IMR-90 (cell line): Measurements from ENCODE around the gene PSMD11. TPM values are rescaled to one million over a fixed set of nuclear protein-coding genes. Genes with fewer than 3 reads are reported as not detected.
A peak's percentile ranks its signal among the peaks of the same experiment; 100 is the strongest.

ENCODE experiments used
- ATAC-seq: fragments of 200-7000 bp; cut with Tn5 transposase; 2 replicates; pipeline ENCODE4 v1.9.1; 2020; ENCODE audit warnings: low read depth, mild to moderate bottlenecking, moderate library complexity
- BruUV-seq: library from RNA; stranded (reverse); fragments of 400-500 nt; replicated peaks from 2 replicates; lab custom pipeline; 2021; lab: Mats Ljungman, UMichigan
- CTCF ChIA-PET: fragments of 300-600 bp; formaldehyde crosslinking; extraction: SDS; loops from one replicate; lab custom pipeline; 2021; ENCODE audit warnings: antibody characterized with exemption; lab: Yijun Ruan, JAX
- POLR2A ChIA-PET: fragments of 300-600 bp; sonication (Branson Sonifier 250); formaldehyde crosslinking; loops from one replicate; lab custom pipeline; 2022; ENCODE audit warnings: antibody characterized with exemption; ENCODE audit not compliant: unreplicated experiment; lab: Charles Lee
- DNase-seq: peaks from one replicate; pipeline ENCODE4 v3.0.0; 2013
- H2AFZ ChIP-seq: replicated peaks from 2 replicates; pipeline ENCODE3; 2013; ENCODE audit warnings: low read length, mild to moderate bottlenecking; ENCODE audit not compliant: poor library complexity
- H2AK5ac ChIP-seq: 2 replicates; pipeline ENCODE4 v1.6.1; 2013; ENCODE audit warnings: low read depth, low read length, inconsistent platforms
- H2AK9ac ChIP-seq: replicated peaks from 2 replicates; pipeline ENCODE3; 2013; ENCODE audit warnings: mild to moderate bottlenecking, low read depth, low read length, moderate library complexity; ENCODE audit not compliant: poor library complexity
- H2BK120ac ChIP-seq: 2 replicates; pipeline ENCODE4 v1.6.1; 2013; ENCODE audit warnings: low read depth, low read length, inconsistent platforms
- H2BK15ac ChIP-seq: 3 replicates; pipeline ENCODE4 v1.6.1; 2013; ENCODE audit warnings: low read depth, low read length, inconsistent platforms
- H2BK20ac ChIP-seq: 2 replicates; pipeline ENCODE4 v1.6.1; 2013; ENCODE audit warnings: low read depth, mild to moderate bottlenecking, inconsistent platforms, low read length, moderate library complexity
- H2BK5ac ChIP-seq: 2 replicates; pipeline ENCODE4 v1.6.1; 2013; ENCODE audit warnings: mild to moderate bottlenecking, low read depth, low read length, inconsistent platforms; ENCODE audit not compliant: poor library complexity, severe bottlenecking
- H3K14ac ChIP-seq: replicated peaks from 2 replicates; pipeline ENCODE4 v1.6.1; 2013; ENCODE audit warnings: low read depth, low read length, inconsistent platforms
- H3K18ac ChIP-seq: 2 replicates; pipeline ENCODE4 v1.6.1; 2013; ENCODE audit warnings: low read depth, low read length, control low read depth
- H3K23ac ChIP-seq: 2 replicates; pipeline ENCODE4 v1.6.1; 2013; ENCODE audit warnings: low read depth, low read length, inconsistent platforms
- H3K27ac ChIP-seq: 2 replicates; pipeline ENCODE4 v1.5.1; 2013; ENCODE audit warnings: mild to moderate bottlenecking, control low read depth, low read length; ENCODE audit not compliant: insufficient read depth
- H3K27me3 ChIP-seq: 2 replicates; pipeline ENCODE4 v1.6.1; 2013; ENCODE audit warnings: low read length; ENCODE audit not compliant: control insufficient read depth, insufficient read depth
- H3K36me3 ChIP-seq: 2 replicates; pipeline ENCODE4 v1.6.1; 2013; ENCODE audit warnings: low read length, mixed read lengths; ENCODE audit not compliant: control insufficient read depth, insufficient read depth
- H3K4ac ChIP-seq: 2 replicates; pipeline ENCODE4 v1.6.1; 2013; ENCODE audit warnings: low read depth, low read length, inconsistent platforms
- H3K4me1 ChIP-seq: 2 replicates; pipeline ENCODE4 v1.6.1; 2013; ENCODE audit warnings: low read length, mixed read lengths; ENCODE audit not compliant: control insufficient read depth, insufficient read depth
- H3K4me2 ChIP-seq: 2 replicates; pipeline ENCODE4 v1.6.1; 2013; ENCODE audit warnings: low read depth, mild to moderate bottlenecking, control low read depth, low read length, moderate library complexity
- H3K4me3 ChIP-seq: 2 replicates; pipeline ENCODE4 v1.5.1; 2013; ENCODE audit warnings: low read depth, mild to moderate bottlenecking, control low read depth, low read length, moderate library complexity; ENCODE audit not compliant: insufficient read depth
- H3K56ac ChIP-seq: 2 replicates; pipeline ENCODE4 v1.6.1; 2013; ENCODE audit warnings: low read length, inconsistent platforms; ENCODE audit not compliant: insufficient read depth; ENCODE audit errors: extremely low read depth
- H3K79me1 ChIP-seq, 2 experiments: 2 replicates each; pipeline ENCODE4 v1.6.1; 2013; ENCODE audit warnings: low read length in 2 of 2, inconsistent platforms in 1 of 2, low read depth in 1 of 2
- H3K9ac ChIP-seq: 2 replicates; pipeline ENCODE4 v1.6.1; 2013; ENCODE audit warnings: low read depth, low read length, control low read depth
- H3K9me1 ChIP-seq: 2 replicates; pipeline ENCODE4 v1.6.1; 2013; ENCODE audit warnings: low read length, inconsistent platforms; ENCODE audit not compliant: insufficient read depth
- H3K9me3 ChIP-seq: 2 replicates; pipeline ENCODE4 v1.6.1; 2013; ENCODE audit warnings: low read length; ENCODE audit not compliant: control insufficient read depth, insufficient read depth
- H4K20me1 ChIP-seq: 2 replicates; pipeline ENCODE4 v1.6.1; 2013; ENCODE audit warnings: low read length, inconsistent platforms; ENCODE audit not compliant: insufficient read depth
- H4K5ac ChIP-seq: 2 replicates; pipeline ENCODE4 v1.6.1; 2013; ENCODE audit warnings: mild to moderate bottlenecking, low read depth, low read length, control low read depth
- H4K8ac ChIP-seq, 2 experiments: 2 replicates each; pipeline ENCODE4 v1.6.1; 2013; ENCODE audit warnings: low read depth in 2 of 2, low read length in 2 of 2, control low read depth in 1 of 2, inconsistent platforms in 1 of 2
- H4K91ac ChIP-seq: 2 replicates; pipeline ENCODE4 v1.6.1; 2013; ENCODE audit warnings: low read depth, low read length, inconsistent platforms; ENCODE audit not compliant: insufficient read depth
- CEBPB ChIP-seq: IDR thresholded peaks from 2 replicates; pipeline ENCODE4 v1.6.1; 2012; ENCODE audit warnings: low read depth, low read length, improper control_type of control experiment
- CHD1 ChIP-seq: IDR thresholded peaks from 2 replicates; pipeline ENCODE4 v1.6.1; 2012; ENCODE audit warnings: low read depth, low read length, improper control_type of control experiment
- FOS ChIP-seq: fragments of 150-350 bp; IDR thresholded peaks from 2 replicates; pipeline ENCODE4 v1.6.1; 2016; ENCODE audit warnings: low read depth, low read length
- MAFK ChIP-seq: IDR thresholded peaks from 2 replicates; pipeline ENCODE4 v1.6.1; 2012; ENCODE audit warnings: low read depth, low read length, improper control_type of control experiment
- MAZ ChIP-seq: IDR thresholded peaks from 2 replicates; pipeline ENCODE4 v1.6.1; 2012; ENCODE audit warnings: low read depth, mild to moderate bottlenecking, low read length, improper control_type of control experiment, moderate library complexity, borderline replicate concordance
- MXI1 ChIP-seq: IDR thresholded peaks from 2 replicates; pipeline ENCODE4 v1.6.1; 2012; ENCODE audit warnings: low read depth, mild to moderate bottlenecking, low read length, moderate library complexity, borderline replicate concordance
- NFE2L2 ChIP-seq: fragments of 150-350 bp; IDR thresholded peaks from 2 replicates; pipeline ENCODE4 v1.6.1; 2016; ENCODE audit warnings: low read depth, mild to moderate bottlenecking, low read length
- POLR2A ChIP-seq: IDR thresholded peaks from 2 replicates; pipeline ENCODE4 v1.6.1; 2012; ENCODE audit warnings: mild to moderate bottlenecking, low read depth, low read length
- RAD21 ChIP-seq: IDR thresholded peaks from 2 replicates; pipeline ENCODE4 v1.6.1; 2012; ENCODE audit warnings: low read length, improper control_type of control experiment
- RCOR1 ChIP-seq: IDR thresholded peaks from 2 replicates; pipeline ENCODE4 v1.6.1; 2012; ENCODE audit warnings: mild to moderate bottlenecking, low read length, improper control_type of control experiment; ENCODE audit not compliant: insufficient replicate concordance
- RFX5 ChIP-seq: IDR thresholded peaks from 2 replicates; pipeline ENCODE4 v1.8.0; 2012; ENCODE audit warnings: low read depth, mild to moderate bottlenecking, low read length, moderate library complexity
- SMC3 ChIP-seq: fragments of 150-350 bp; IDR thresholded peaks from 2 replicates; pipeline ENCODE4 v1.6.1; 2016; ENCODE audit warnings: low read depth, mild to moderate bottlenecking, antibody characterized with exemption, low read length, moderate library complexity
- USF2 ChIP-seq: fragments of 150-350 bp; IDR thresholded peaks from 2 replicates; pipeline ENCODE4 v1.6.1; 2017; ENCODE audit warnings: mild to moderate bottlenecking, antibody characterized with exemption, low read length, low read depth
- WGBS, 2 experiments: methylation state at CpG; one replicate each; pipeline versions ENCODE4 v1.1.5 to v1.1.7; 2013; ENCODE audit warnings: missing lambda C conversion rate in 2 of 2; ENCODE audit not compliant: insufficient read length in 1 of 2; ENCODE audit errors: extremely low coverage in 2 of 2; 5-methylcytosine and 5-hydroxymethylcytosine counted together
- dilution Hi-C: fragments of 300-500 bp; cut with HindIII; formaldehyde crosslinking; loops from one replicate; pipeline ENCODE4 v1.14.3; 2018; ENCODE audit warnings: low sequenced_read_pairs; ENCODE audit not compliant: unreplicated experiment
- in situ Hi-C: fragments of 300-500 bp; cut with MboI; formaldehyde crosslinking; loops from 3 replicates; pipeline ENCODE4 v1.14.3; 2019; ENCODE audit warnings: low sequenced_read_pairs, inconsistent platforms, mixed read lengths
- intact Hi-C: fragments of 100-400 bp; cut with micrococcal nuclease; formaldehyde crosslinking; loops from 2 replicates; pipeline ENCODE4 v1.10.0; 2022
- polyA plus RNA-seq, 3 experiments: library from polyadenylated mRNA; depleted of rRNA; stranded (reverse); fragments of >200 nt; gene quantifications; 2 replicates each; pipeline ENCODE4 v1.2.3, GENCODE V29; 2012; ENCODE audit warnings: low replicate concordance in 1 of 3
- total RNA-seq: library from RNA; depleted of rRNA; stranded (reverse); fragments of >200 nt; gene quantifications from 2 replicates; pipeline ENCODE4 v1.2.3, GENCODE V29; 2012
- TF ChIP-seq, protein P1 (sequence below): conservative IDR thresholded peaks from 2 replicates; pipeline ENCODE4 v1.5.1; 2012; ENCODE audit warnings: mild to moderate bottlenecking, low read depth, low read length, improper control_type of control experiment

PSMD11 gene
- total and polyA plus RNA-seq, 2 of the 4 experiments (the other 2 are of a cell fraction): 64.7 to 85.9 TPM

DNA sequence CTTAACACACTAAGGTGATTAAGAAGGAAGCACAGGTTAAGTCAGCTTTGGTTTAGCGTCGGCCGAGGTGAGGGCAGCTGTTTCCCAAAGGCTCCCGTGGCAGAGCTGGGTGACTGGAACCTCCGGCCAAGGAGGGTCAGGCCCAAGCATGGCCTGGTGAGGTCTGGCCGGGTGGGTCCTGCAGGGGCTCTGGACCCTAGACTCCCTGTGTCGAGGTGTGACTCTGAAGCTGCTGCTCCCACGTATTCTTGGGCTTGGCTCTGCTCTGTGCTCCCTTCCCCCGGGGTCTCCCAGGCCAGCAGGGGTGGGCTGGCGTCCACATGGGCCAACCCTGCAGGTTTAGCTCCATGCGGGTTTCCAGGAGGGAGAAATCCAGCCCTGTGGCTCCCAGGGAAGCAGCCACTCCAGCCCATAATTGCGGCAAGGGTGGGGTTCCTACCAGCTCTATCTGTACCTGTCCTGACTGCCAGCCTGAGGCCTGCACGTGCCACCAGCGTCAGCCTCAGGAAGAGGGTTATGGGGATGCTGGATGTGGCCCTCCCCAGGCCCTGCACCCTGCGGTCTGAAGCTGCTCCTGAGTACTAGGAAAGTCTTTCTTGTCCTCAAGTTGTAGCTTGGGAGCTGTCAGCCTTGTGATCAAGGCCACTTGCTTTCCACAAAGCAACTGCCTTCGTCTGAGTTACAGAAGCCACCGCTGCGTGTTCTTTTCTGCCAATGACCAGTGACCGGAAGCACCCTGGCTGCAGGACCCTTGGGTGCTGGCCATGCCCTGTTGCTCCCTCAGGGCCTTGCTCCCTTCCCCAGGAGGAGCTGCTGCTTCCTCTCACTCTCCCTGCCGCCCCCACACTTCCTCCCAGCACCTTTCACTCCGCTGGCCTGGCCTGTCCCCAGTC is 47.3 kb downstream of the PSMD11 start:
- Histone ChIP-seq H2AK9ac (no peak overlapping the region), H2AFZ (peak overlapping the region; percentile 57), H4K20me1 (peaks cover 4% of the 10 kb centered on the region; the same call in 1 of the 2 replicates), H3K27ac (no peak overlapping the region), H3K27me3 (no peaks in the 10 kb centered on the region), H3K4me1 (peaks cover 8% of the 10 kb centered on the region), H3K4me3 (no peak overlapping the region), H3K56ac (no peak overlapping the region), H3K9me3 (no peaks in the 10 kb centered on the region), H2AK5ac (no peak overlapping the region), H3K4me2 (no peak overlapping the region), H4K8ac (no peak overlapping the region), H4K91ac (no peak overlapping the region), H3K14ac (no peak overlapping the region; the same call in 1 of the 2 replicates), H3K9ac (no peak overlapping the region), H2BK20ac (no peak overlapping the region), H3K18ac (no peak overlapping the region), H3K36me3 (peaks cover 2% of the 10 kb centered on the region; the same call in 1 of the 2 replicates), H3K4ac (no peak overlapping the region), H3K79me1 (peaks cover 0 to 6% of the 10 kb centered on the region in 2 experiments; a peak in 2 of 4 replicates), H3K9me1 (peaks cover 14% of the 10 kb centered on the region), H3K23ac (no peak overlapping the region), H2BK5ac (no peak overlapping the region), H2BK15ac (no peak overlapping the region), H4K5ac (no peak overlapping the region), H2BK120ac (no peak overlapping the region)
- TF ChIP-seq, protein P1, sequence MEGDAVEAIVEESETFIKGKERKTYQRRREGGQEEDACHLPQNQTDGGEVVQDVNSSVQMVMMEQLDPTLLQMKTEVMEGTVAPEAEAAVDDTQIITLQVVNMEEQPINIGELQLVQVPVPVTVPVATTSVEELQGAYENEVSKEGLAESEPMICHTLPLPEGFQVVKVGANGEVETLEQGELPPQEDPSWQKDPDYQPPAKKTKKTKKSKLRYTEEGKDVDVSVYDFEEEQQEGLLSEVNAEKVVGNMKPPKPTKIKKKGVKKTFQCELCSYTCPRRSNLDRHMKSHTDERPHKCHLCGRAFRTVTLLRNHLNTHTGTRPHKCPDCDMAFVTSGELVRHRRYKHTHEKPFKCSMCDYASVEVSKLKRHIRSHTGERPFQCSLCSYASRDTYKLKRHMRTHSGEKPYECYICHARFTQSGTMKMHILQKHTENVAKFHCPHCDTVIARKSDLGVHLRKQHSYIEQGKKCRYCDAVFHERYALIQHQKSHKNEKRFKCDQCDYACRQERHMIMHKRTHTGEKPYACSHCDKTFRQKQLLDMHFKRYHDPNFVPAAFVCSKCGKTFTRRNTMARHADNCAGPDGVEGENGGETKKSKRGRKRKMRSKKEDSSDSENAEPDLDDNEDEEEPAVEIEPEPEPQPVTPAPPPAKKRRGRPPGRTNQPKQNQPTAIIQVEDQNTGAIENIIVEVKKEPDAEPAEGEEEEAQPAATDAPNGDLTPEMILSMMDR: no peak
- TF ChIP-seq RCOR1 (no peak), MAFK (no peak), USF2 (no peak), RAD21 (no peak), NFE2L2 (no peak), POLR2A (no peak), MAZ (no peak), RFX5 (no peak), SMC3 (no peak), CEBPB (no peak), FOS (no peak), CHD1 (no peak), MXI1 (no peak)
- no peak for DNase-seq
- in situ Hi-C loops (loop anchor here (25.0 kb wide), 1 partner anchor 271 kb away; no protein-coding TSS in a partner anchor), dilution Hi-C loops (no loop called here), intact Hi-C loops (no loop called here)
- ChIA-PET POLR2A (no interaction called here), CTCF (interaction anchor here (0.6 kb wide), 1 partner anchor 26 kb away, joined by 3 read pairs; no protein-coding TSS in a partner anchor)
- no peak for ATAC-seq
- BruUV-seq: no TSS peak
- 85% methylated on average over 11 of the region's 21 CpGs; no CpG with 5 or more reads in 1 of the 2 experiments for WGBS, 2 experiments
